ENCODE results near the gene CCDC69.

Gene CCDC69

DNA sequence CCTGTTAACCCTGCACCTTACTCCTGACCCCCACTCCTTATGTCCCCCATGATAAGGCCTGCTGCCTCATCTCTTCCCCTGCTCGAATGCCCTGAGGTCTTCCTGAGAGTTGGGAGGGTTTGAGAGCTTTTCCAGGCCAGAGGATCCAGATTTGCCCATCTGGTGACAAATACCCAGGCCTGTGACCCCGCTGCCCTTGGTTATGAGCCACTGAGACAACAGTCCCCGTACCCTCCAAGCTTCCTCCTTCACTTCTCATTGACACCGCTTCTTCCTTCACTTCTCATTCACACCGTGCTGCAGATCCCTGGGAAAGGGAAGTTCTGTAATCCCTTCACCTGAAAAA is 29.7 kb upstream of the CCDC69 start:
- H3K4me3 ChIP-seq (ENCODE audit: low read length) = peak overlapping the region; percentile 98
- DNase-seq (ENCODE audit: low read depth) = no peak
- no peak for TF ChIP-seq CTCF (IDR thresholded peaks at IDR 0.05; ENCODE audit: insufficient read depth, low read depth, low read length, missing control alignments)

DNA sequence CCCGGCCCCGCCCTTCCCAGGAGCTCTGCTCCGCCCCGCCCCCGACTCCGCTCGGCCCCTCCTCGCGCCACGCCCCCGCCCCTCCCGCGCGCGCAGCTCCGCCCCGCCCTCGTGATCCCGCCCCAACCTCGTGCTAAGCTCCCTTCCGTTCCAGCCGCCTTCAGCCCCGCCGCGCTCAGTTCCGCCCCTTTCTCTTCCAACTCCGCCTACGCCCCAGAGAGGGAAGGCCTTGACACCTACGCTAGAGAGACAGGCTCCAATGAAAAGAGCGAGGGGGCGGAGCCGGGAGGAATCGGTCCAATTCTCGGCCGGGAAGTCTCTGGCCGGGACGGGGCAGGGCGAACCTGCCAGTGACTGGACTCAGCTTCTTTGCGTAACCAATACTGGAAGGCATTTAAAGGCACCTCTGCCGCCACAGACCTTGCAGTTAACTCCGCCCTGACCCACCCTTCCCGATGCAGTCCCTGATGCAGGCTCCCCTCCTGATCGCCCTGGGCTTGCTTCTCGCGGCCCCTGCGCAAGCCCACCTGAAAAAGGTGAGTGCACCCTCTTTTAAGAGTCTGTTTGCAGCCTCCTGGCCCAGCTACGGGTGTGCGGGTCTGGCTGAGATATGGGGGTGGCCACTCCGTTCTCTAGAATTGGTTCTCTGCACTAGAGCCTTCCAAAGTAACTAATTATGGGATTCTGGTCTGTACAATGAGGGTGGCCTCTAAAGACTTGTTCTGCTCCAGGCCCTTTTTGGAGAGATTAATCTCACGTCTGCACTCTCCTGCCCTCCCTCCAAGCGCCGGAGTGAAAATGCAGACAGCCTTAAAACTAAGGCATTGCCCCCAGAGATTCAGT is 29.1 kb upstream of the CCDC69 start, which contains the start of gene GM2A:
Gene GM2A, plus strand, starts transcription at position 424 of the 843 bp plus-strand sequence. Its CDS starts 32 bp downstream, at position 456.
- H3K4me3 ChIP-seq (ENCODE audit: low read length) = peak within 1 kb of the TSS; percentile 98
- DNase-seq (ENCODE audit: low read depth) = peak; percentile 100
- TF ChIP-seq CTCF (IDR thresholded peaks at IDR 0.05; ENCODE audit: insufficient read depth, low read depth, low read length, missing control alignments) = no peak

DNA sequence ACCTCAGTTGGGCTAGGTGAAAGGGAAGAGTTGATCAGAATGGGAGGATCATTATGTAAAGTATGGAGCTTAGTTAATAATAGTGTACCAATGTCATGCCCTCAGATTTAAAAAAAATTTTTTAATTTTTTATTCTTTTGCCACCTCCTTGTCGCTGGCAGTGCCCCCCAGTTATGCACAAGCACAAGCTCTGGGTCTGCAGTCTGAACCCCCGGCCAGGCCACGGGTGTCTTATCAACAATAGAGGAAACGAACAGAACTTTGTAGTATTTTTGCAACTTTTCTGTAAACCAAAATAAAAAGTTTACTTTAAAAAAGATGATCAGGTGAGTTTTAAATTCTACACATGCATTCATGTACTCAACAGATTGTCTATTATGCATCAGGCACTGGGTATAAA is 27.7 kb upstream of the CCDC69 start:
- no peak overlapping the region for H3K4me3 ChIP-seq (ENCODE audit: low read length)
- TF ChIP-seq CTCF (IDR thresholded peaks at IDR 0.05; ENCODE audit: insufficient read depth, low read depth, low read length, missing control alignments) = no peak

GRCh38 chr5:151251001-151251551 is 27.2 kb upstream of the CCDC69 start:
- no peak for TF ChIP-seq CTCF (IDR thresholded peaks at IDR 0.05; ENCODE audit: insufficient read depth, low read depth, low read length, missing control alignments)
- no peak overlapping the region for H3K4me3 ChIP-seq (ENCODE audit: low read length)
- DNase-seq (ENCODE audit: low read depth) = no peak

More for the DNA sequence above, 27.7 kb upstream of the CCDC69 start:
- DNase-seq (ENCODE audit: low read depth) = no peak

GRCh38 chr5:151250346-151251000 is 26.6 kb upstream of the CCDC69 start:
- H3K4me3 ChIP-seq (ENCODE audit: low read length) = no peak overlapping the region
- no peak for TF ChIP-seq CTCF (IDR thresholded peaks at IDR 0.05; ENCODE audit: insufficient read depth, low read depth, low read length, missing control alignments)
- DNase-seq (ENCODE audit: low read depth) = no peak

DNA sequence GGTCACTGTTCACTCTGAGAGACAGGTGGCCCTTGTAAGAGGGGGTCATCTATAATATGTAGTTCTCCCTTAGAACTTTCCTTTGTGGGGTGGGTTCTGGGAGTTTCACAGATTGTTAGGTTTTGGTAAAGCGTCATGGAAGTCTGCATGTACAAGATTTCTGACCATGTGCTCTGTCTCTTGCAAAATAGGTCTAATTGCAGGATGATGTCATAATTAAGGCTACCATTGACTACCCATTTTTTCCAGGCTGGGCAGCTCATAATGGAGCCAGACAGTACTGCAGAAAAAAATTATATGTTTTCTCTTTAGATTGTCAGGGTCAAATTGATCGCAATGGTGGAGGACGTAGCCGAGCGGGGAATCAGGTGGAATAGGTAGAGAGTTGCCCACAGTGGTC is 25.4 kb upstream of the CCDC69 start:
- no peak overlapping the region for H3K4me3 ChIP-seq (ENCODE audit: low read length)
- no peak for DNase-seq (ENCODE audit: low read depth)
- no peak for TF ChIP-seq CTCF (IDR thresholded peaks at IDR 0.05; ENCODE audit: insufficient read depth, low read depth, low read length, missing control alignments)

Measured in epithelial cell of esophagus (primary cell).